ENCODE data around the gene MACIR.

The MACIR gene

DNA sequence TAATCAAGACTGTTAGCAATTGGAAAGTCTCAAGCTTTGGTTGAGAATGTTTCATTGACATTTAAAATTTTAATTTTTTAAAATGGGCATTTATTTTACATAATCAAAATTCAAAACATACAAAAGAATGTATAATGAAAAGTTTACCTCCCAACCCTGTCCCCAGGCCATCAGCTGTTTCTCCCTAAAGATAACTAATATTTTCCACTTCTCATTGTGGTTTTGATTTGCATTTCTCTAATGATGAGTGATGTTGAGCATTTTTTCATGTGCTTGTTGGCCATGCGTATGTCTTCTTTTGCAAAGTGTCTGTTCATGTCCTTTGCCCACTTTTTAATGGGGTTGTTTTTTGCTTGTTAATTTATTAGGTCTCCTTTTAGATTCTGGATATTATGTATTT lies 11.4 kb upstream of the MACIR start:
- no peak for DNase-seq

DNA sequence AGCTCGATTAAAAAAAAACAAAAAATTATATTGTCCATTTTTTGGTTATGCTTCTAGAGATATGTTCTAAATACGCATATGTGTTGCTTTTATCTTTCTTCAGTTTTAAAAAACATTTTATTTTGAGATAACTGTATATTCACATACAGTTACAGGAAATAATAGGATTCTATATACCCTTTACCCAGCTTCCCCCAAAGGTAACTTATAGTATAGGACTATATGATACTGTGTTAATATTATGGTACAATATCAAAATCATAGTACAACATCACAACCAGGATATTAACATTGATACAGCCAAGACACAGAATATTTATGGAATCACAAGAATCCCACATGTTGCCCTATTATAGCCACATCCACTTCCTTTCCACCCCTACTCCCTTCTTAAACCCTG lies 9.5 kb upstream of the MACIR start:
- no peak for DNase-seq

GRCh38 chr5:103254921-103255320 lies 3.6 kb upstream of the MACIR start:
- DNase-seq: no peak

- no peak for DNase-seq
These were observed 2.9 kb upstream of the MACIR start for GRCh38 chr5:103255691-103256090.

- no peak for DNase-seq
These were observed 2.4 kb upstream of the MACIR start for GRCh38 chr5:103256178-103256577.

DNA sequence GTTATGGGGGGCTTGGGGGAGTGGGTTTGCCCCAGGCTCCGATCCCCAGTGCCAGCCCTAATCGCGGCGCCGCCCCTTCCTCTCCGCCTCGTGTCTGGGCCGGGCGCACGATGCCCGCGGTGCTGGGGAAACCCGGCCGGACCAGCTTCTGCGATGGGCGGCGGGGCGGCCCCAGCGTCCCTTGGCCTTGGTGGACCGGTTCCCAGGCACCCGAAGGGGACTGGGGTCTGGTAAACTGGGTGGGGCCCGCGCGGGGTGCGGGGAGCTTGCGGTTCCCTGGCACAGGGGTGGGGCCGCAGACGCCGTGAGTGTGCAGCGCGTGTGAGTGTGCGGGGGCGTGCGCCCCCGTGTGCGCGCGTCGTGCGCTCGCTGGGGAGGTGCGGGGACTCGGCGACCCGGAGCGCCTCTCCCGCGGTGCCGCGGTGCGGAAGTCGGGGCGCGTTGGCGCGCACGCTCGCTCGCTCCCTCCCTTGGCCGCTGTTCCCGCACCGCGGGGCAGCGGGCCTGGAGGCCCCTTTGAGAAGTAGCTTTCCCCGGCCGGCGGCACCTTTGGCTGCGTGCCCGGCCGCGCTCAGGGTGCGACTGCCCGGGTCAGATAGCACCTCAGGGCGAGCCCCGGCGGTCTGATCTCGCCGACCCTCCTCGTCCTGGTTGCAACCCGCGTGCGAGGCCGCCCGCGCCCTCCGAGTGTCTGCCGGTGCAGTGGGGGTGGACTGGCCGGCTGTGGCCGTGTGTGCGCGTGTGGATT lies 568 bp downstream of the MACIR start:
- DNase-seq: peak; percentile 50

DNA sequence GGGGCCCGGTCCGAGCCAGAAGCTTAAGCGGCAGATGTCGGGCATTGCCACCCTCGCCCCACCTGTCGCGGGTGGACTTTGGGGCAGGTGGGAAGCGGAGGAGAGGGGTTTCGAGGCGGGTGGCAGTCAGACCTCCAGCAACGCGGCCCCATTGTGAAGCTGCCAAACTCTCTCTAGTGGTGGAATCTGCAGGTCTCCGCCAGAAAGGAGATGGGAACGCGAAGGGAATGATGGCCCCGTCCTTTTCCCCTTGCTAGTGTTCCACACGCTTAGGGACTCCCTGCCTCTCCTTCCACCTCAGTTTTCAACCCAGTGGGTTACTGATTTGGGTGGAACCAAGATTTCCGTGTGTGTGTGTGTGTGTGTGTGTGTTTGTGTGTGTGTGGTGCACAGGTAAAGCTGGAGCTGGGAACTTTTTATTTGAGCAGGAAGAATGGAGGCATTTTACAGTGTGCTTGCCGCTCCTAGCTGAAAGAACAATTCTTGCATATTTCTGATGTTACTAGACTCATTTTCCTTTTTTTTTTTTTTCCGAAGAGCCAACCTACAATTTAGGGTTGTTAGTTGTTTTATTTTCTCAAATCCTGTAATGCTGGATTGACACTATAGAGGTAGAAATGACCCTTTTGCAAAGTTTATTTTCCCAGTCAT lies 1.3 kb downstream of the MACIR start:
- no peak for DNase-seq

DNA sequence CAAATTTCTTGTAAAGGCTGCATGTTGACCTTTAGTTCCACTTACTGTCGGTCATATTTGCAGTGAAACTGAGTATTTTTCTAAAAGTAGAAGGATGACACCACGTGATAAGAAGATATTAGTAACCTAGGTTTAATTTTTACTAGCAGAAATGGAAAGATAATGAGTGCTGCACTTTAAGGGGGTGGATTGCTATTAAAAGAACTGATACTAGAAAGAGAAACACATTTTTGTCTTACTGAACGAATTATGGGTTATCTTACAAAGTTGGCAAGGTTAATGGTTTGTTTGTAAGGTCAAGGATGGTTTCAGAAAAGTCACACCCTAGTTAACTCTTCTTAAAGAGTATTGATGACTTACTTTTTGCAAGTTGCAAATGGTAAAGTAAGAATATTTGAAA lies 2.4 kb downstream of the MACIR start:
- DNase-seq: no peak

GRCh38 chr5:103262422-103262871 lies 3.9 kb downstream of the MACIR start:
- no peak for DNase-seq

GRCh38 chr5:103263054-103263453 lies 4.5 kb downstream of the MACIR start:
- no peak for DNase-seq

- no peak for DNase-seq
These were observed 5.9 kb downstream of the MACIR start for GRCh38 chr5:103264508-103264907.

DNA sequence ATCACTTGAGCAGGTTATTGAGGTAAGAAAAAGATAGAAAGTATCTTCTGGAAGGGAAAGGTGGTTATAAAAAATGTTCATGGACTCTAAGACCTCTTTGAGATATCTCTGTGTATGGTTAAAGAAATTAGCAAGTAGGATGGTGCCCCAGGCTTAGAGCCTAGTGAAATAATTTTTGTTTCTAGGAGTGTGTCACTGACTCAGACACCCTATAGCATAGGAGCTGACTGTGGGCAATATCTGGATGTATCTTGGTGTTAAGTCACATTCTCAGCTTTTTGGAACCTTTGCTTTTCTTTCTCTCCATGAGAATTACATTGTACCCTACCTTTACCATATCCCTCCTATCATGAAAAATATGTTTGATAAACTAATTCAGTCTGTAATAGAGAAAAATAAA lies 12.0 kb downstream of the MACIR start:
- no peak for DNase-seq

- no peak for DNase-seq
These were observed 13.2 kb downstream of the MACIR start for GRCh38 chr5:103271570-103272289.

GRCh38 chr5:103272377-103272776 lies 13.8 kb downstream of the MACIR start:
- no peak for DNase-seq

DNA sequence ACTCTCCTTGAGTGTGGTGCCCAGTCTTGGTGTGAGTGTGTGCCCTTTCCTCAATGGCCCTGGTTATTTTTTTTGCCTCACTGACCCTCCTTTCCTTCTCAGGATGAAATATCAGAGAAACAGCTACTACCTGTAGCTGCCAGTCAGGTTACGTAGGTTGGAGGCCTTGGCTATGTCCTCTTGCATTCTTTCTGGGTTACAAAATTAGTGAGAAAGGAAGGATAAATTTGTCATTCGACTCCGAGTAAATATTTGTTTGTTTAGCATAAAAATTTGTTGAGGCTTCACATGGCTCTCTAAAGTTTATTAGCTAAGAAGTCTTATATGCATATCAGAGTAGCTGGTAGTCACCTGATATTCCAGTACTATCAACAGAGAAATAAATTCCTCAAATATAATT lies 15.4 kb downstream of the MACIR start:
- no peak for DNase-seq

DNA sequence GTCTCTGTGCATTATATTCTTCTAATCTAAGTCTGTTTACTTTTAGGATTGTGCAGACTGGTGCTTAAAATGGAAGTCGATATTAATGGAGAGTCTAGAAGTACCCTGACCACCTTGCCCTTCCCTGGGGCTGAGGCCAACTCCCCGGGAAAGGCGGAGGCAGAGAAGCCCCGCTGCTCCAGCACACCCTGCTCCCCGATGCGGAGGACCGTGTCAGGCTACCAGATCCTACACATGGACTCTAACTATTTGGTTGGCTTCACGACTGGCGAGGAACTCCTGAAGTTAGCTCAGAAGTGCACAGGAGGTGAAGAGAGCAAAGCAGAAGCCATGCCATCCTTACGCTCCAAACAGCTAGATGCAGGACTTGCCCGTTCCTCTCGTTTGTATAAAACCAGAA lies 17.3 kb downstream of the MACIR start:
- no peak for DNase-seq

DNA sequence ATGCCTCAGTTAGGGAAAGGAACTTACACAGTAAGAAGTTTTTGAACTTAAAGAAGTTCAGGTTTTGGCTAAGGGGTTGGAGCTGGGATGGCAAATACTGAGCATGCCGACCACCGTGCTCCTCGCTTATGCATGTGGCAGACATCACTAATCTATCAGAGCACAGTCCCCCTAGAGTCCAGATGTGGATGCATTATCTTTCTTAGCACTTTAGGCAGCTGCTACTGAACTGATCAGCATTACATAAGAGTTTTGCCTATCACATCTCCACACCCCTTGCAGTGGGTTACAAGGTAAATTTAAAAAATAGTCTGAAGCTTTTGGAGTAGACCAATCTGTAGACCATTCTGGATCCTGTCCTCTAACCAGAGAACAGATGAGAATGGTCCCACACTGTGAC lies 22.4 kb downstream of the MACIR start:
- DNase-seq: no peak

DNA sequence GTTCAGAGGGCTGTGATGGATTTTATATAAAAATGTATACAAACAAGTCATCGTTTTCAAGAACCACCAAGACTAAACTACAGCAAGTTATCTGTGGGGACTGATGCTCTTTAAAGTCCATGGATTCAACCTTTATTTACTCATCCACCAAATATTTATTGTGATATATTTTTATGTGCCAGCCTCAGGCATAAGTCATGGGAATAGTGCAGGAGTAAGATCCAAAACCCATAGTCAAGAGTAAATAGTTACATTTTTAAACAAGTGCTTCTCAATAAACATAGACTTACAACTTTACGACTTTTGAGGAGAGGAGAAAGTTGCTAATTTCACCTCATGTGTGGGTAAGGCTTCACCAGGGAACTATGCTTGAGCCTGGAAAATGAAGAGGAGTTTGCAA lies 24.6 kb downstream of the MACIR start:
- DNase-seq: no peak

DNA sequence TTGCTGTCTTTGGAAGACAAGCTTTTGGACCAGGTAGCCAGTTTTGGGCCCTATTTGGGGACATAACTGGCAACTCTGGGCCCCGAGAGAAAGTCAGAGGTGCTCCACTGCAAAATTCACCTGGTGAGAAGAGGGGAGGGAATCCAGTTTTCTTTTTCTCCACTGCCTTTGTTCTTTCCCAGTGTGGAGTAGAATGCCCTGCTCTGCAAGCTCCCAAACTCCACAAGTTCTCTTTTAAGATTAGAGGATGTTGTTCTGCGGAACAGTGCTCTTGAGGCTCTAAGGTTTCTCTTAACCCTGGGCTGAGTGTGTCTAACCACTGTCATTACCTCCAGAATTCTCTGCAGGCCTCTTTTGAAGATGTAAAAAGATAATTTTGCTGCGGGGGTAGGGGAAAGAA lies 25.3 kb downstream of the MACIR start:
- no peak for DNase-seq

DNA sequence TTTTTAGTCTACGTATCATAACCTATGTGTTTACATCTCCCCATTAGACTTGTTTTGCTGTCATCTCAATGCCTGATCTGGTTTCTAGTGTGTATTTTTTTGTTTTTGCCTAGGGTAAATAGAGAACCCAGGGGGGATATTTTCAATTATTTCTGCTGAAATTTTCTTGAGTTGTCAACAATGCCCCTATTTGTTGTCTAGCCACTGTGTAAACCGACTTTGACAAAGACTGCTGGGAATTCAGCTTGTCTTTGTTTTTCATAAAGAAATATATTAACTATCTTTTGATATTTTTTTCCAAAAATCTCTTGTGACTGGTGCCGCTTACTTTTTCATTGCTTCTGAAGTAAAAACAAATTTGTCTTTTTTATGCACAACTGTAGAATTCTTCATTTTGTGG lies 28.1 kb downstream of the MACIR start:
- DNase-seq: no peak

GRCh38 chr5:103289024-103289423 lies 30.5 kb downstream of the MACIR start:
- DNase-seq: no peak

- no peak for DNase-seq
These were observed 32.3 kb downstream of the MACIR start for GRCh38 chr5:103290846-103291245.

- no peak for DNase-seq
These were observed 33.0 kb downstream of the MACIR start for GRCh38 chr5:103291606-103292005.

- no peak for DNase-seq
These were observed 34.5 kb downstream of the MACIR start for GRCh38 chr5:103293099-103293498.

All from stimulated activated CD4-positive, alpha-beta T cell treated with anti-CD3 and anti-CD28 coated beads, Interleukin-1b, Interleukin-23, amount 100 ng/mL, for 48 hours (primary cell).